OCI-LY1 (cell line): ENCODE measurements around the gene COQ9.

ENCODE experiments used
- EZH2 ChIP-seq: fragments of 200-600 bp; sonication (generic), shearing (Covaris generic); IDR thresholded peaks from 2 replicates; pipeline ENCODE4 v1.8.0; 2017; ENCODE audit warnings: borderline replicate concordance, mixed run types, mild to moderate bottlenecking, antibody characterized with exemption, low read length, moderate library complexity, mixed read lengths
- TF ChIP-seq, protein P1 (sequence below): fragments of 200-600 bp; sonication (generic), shearing (Covaris generic); IDR thresholded peaks from 2 replicates; pipeline ENCODE4 v1.5.1; 2017; ENCODE audit warnings: mild to moderate bottlenecking, antibody characterized with exemption, low read length, moderate library complexity, mixed read lengths

DNA sequence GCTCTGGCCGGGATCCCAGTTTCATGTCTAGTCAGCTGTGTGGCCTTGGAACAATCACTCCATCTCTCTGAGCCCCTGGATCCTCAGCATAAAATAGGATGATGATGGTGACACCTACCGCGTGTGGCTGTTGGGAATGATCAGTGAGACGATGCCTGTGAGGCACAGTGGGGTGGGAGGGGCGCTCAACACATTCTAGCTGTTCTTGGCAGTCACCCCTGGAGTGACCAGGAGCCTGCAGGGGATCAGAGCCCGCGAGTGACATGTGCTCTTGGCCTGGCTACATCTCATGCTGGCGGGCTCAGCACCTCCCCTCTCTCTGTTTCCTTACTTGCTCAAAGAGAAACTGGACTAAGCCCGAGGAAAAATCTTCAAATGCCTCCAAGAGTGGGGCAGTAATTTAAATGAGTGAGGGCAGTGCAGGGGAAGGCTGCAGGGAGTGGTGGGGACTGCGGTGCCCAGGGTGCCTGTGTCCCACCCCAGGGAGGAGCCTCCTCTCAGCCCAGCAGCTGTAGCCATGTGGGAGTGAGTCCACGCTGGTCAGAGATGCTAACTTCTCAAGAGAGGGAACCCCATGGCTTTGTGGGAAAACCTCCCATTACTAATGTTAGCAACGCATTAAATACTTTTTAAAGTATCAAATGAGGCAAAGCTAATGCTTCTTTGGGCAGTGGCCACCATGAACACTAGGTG lies 62.1 kb downstream of the COQ9 start:
- TF ChIP-seq, protein P1, sequence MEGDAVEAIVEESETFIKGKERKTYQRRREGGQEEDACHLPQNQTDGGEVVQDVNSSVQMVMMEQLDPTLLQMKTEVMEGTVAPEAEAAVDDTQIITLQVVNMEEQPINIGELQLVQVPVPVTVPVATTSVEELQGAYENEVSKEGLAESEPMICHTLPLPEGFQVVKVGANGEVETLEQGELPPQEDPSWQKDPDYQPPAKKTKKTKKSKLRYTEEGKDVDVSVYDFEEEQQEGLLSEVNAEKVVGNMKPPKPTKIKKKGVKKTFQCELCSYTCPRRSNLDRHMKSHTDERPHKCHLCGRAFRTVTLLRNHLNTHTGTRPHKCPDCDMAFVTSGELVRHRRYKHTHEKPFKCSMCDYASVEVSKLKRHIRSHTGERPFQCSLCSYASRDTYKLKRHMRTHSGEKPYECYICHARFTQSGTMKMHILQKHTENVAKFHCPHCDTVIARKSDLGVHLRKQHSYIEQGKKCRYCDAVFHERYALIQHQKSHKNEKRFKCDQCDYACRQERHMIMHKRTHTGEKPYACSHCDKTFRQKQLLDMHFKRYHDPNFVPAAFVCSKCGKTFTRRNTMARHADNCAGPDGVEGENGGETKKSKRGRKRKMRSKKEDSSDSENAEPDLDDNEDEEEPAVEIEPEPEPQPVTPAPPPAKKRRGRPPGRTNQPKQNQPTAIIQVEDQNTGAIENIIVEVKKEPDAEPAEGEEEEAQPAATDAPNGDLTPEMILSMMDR, result no peak
- TF ChIP-seq EZH2, result no peak
